Trophoblast cell (in vitro differentiated cells and primary cell): ENCODE results near the gene FANCC.

Source experiments
- DNase-seq, 2 donors: peaks; one replicate each; pipeline ENCODE4 v3.0.0-alpha.2; 2016
- H2AFZ ChIP-seq: 2 replicates; pipeline ENCODE4 v1.6.1; 2013; ENCODE audit warnings: low read length, moderate library complexity, mild to moderate bottlenecking; ENCODE audit not compliant: insufficient read depth, poor library complexity
- H2AK5ac ChIP-seq: 2 replicates; pipeline ENCODE4 v1.6.1; 2013; ENCODE audit warnings: mild to moderate bottlenecking, low read length
- H2BK120ac ChIP-seq: 2 replicates; pipeline ENCODE4 v1.6.1; 2013; ENCODE audit warnings: low read length, mild to moderate bottlenecking, moderate library complexity; ENCODE audit not compliant: insufficient read depth, poor library complexity
- H2BK12ac ChIP-seq: 2 replicates; pipeline ENCODE4 v1.6.1; 2013; ENCODE audit warnings: mild to moderate bottlenecking, low read length, moderate library complexity
- H2BK5ac ChIP-seq: 2 replicates; pipeline ENCODE4 v1.6.1; 2013; ENCODE audit warnings: low read length, low read depth, moderate library complexity, mild to moderate bottlenecking; ENCODE audit not compliant: poor library complexity
- H3K14ac ChIP-seq: 2 replicates; pipeline ENCODE4 v1.6.1; 2013; ENCODE audit warnings: mild to moderate bottlenecking, low read length
- H3K18ac ChIP-seq: 2 replicates; pipeline ENCODE4 v1.6.1; 2013; ENCODE audit warnings: mild to moderate bottlenecking, low read length
- H3K23ac ChIP-seq: 2 replicates; pipeline ENCODE4 v1.6.1; 2013; ENCODE audit warnings: low read length
- H3K27ac ChIP-seq: 2 replicates; pipeline ENCODE4 v1.5.1; 2013; ENCODE audit warnings: low read depth, mild to moderate bottlenecking, inconsistent platforms, low read length, moderate library complexity
- H3K27me3 ChIP-seq: 2 replicates; pipeline ENCODE4 v1.6.1; 2013; ENCODE audit warnings: inconsistent platforms, mild to moderate bottlenecking, low read length, moderate library complexity; ENCODE audit not compliant: insufficient read depth
- H3K36me3 ChIP-seq, 2 experiments: 1 replicate in 1 of 2; 2 replicates in 1 of 2; pipeline ENCODE4 v1.6.1; 2013; ENCODE audit warnings: low read length in 2 of 2, mild to moderate bottlenecking in 2 of 2, moderate library complexity in 1 of 2; ENCODE audit not compliant: insufficient read depth in 2 of 2, control insufficient read depth in 1 of 2
- H3K4ac ChIP-seq: 2 replicates; pipeline ENCODE4 v1.6.1; 2013; ENCODE audit warnings: low read depth, mild to moderate bottlenecking, low read length, moderate library complexity
- H3K4me1 ChIP-seq, 2 experiments: 1 replicate in 1 of 2; 2 replicates in 1 of 2; pipeline ENCODE4 v1.6.1; 2013; ENCODE audit warnings: low read length in 2 of 2, mild to moderate bottlenecking in 2 of 2, moderate library complexity in 1 of 2; ENCODE audit not compliant: insufficient read depth in 2 of 2, control insufficient read depth in 1 of 2
- H3K4me2 ChIP-seq: 2 replicates; pipeline ENCODE4 v1.6.1; 2013; ENCODE audit warnings: inconsistent platforms, mild to moderate bottlenecking, low read length, moderate library complexity
- H3K4me3 ChIP-seq: 2 replicates; pipeline ENCODE4 v1.5.1; 2013; ENCODE audit warnings: mild to moderate bottlenecking, low read depth, low read length, inconsistent platforms
- H3K79me1 ChIP-seq: one replicate; pipeline ENCODE4 v1.6.1; 2013; ENCODE audit warnings: low read length
- H3K79me2 ChIP-seq: 2 replicates; pipeline ENCODE4 v1.6.1; 2013; ENCODE audit warnings: low read length, mild to moderate bottlenecking; ENCODE audit not compliant: control insufficient read depth, insufficient read depth, poor library complexity
- H3K9ac ChIP-seq: 2 replicates; pipeline ENCODE4 v1.6.1; 2013; ENCODE audit warnings: mild to moderate bottlenecking, low read length
- H3K9me3 ChIP-seq: 2 replicates; pipeline ENCODE4 v1.6.1; 2013; ENCODE audit warnings: low read depth, mild to moderate bottlenecking, control low read depth, inconsistent platforms, low read length; ENCODE audit not compliant: insufficient read depth
- H4K12ac ChIP-seq: 2 replicates; pipeline ENCODE4 v1.6.1; 2013; ENCODE audit warnings: low read depth, mild to moderate bottlenecking, low read length, moderate library complexity
- H4K8ac ChIP-seq: 2 replicates; pipeline ENCODE4 v1.6.1; 2013; ENCODE audit warnings: low read depth, mild to moderate bottlenecking, low read length, moderate library complexity
- H4K91ac ChIP-seq: one replicate; pipeline ENCODE4 v1.6.1; 2013; ENCODE audit warnings: low read depth, mild to moderate bottlenecking, low read length, moderate library complexity
- WGBS: extraction: QIAGEN DNeasy Blood & Tissue Kit; methylation state at CpG from one replicate; pipeline ENCODE4 v1.1.7; 2013; ENCODE audit warnings: missing lambda C conversion rate; ENCODE audit not compliant: insufficient read length, insufficient coverage; ENCODE audit errors: extremely low coverage; 5-methylcytosine and 5-hydroxymethylcytosine counted together

The FANCC gene

DNA sequence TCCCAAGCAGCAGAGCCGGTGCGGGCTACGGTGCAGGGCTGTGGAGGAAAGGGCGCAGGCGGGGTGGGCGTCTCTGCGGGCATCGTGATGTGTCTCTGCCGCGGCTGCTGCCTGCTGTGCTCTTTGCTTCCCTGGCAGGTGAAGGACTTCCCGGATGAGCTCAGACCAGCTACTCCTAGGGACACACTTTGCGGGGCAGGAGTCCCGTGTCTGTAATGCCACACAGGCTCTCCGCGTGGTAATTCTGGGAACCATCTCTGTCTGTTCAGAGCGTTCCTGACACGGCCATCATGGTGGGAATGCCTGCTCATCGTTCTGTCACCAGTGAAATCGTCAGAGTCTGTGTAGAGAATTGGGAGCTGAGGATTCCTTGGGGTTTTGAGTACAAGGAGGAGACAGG is 235.5 kb downstream of the FANCC start:
- H3K23ac ChIP-seq: no peak overlapping the region
- no peak for DNase-seq
- no CpG with 5 or more reads among the region's 19 CpGs for WGBS

DNA sequence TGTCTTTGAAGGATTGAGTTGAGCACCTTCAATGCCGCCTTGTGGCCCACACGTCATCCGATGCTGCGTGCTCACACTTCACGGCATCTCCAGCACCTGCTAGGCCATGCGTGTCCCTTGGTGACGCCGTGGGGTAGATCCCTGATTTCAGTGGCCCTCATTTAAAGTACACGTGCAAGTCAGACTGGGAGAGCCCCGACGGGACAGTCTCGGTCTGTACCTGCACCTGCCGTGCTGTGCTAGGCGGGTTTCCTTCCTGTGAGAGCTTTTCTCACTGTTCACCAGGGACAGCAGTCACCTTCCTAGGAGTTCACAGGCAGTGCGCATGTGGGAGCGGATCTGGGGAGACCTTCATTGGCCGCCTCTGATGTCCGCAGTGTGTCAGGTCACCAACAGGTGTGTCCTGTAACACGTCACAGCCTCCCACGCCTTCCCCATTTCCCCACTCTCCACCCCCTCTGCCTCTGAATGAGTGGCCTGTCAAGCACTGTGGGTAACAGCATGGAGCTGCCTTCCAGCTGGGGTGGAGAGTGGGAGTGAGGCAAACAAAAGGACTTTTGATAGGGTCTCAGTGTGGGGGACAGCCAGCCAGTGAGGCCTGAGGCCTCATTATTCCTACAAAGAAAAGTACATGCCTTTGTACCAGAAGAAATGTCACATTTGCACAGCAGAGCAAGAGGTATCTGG is 236.4 kb downstream of the FANCC start:
- Histone ChIP-seq H3K9ac (no peak overlapping the region), H3K23ac (no peak overlapping the region), H4K91ac (no peak overlapping the region), H3K27me3 (no peaks in the 10 kb centered on the region), H3K36me3 (peaks cover 46 to 54% of the 10 kb centered on the region in 2 experiments), H3K4me1 (peaks cover 7 to 16% of the 10 kb centered on the region in 2 experiments), H3K9me3 (peaks cover 7% of the 10 kb centered on the region), H3K4ac (no peak overlapping the region), H4K12ac (no peak overlapping the region), H3K27ac (no peak overlapping the region), H2BK12ac (no peak overlapping the region), H2BK5ac (no peak overlapping the region), H2BK120ac (no peak overlapping the region), H2AFZ (no peak overlapping the region), H3K79me1 (peaks cover 4% of the 10 kb centered on the region), H3K4me3 (no peak overlapping the region), H3K79me2 (peaks cover 3% of the 10 kb centered on the region), H3K18ac (no peak overlapping the region), H3K4me2 (no peak overlapping the region), H2AK5ac (no peak overlapping the region), H3K14ac (no peak overlapping the region), H4K8ac (no peak overlapping the region)
- no CpG with 5 or more reads among the region's 20 CpGs for WGBS
- DNase-seq: no peak

More for the DNA sequence above, 235.5 kb downstream of the FANCC start:
- H3K79me2 ChIP-seq: peaks cover 1% of the 10 kb centered on the region
- H2AK5ac ChIP-seq: no peak overlapping the region
- H3K9me3 ChIP-seq: peaks cover 7% of the 10 kb centered on the region
- H4K8ac ChIP-seq: no peak overlapping the region
- no peak overlapping the region for H3K4ac ChIP-seq
- H3K27ac ChIP-seq: no peak overlapping the region
- H3K36me3 ChIP-seq: peaks cover 52 to 58% of the 10 kb centered on the region in 2 experiments
- H3K27me3 ChIP-seq: no peaks in the 10 kb centered on the region
- peaks cover 6% of the 10 kb centered on the region for H3K79me1 ChIP-seq
- no peak overlapping the region for H3K14ac ChIP-seq
- H2BK12ac ChIP-seq: no peak overlapping the region
- peaks cover 9 to 16% of the 10 kb centered on the region in 2 experiments for H3K4me1 ChIP-seq
- H3K18ac ChIP-seq: no peak overlapping the region
- no peak overlapping the region for H4K91ac ChIP-seq
- H2AFZ ChIP-seq: no peak overlapping the region
- no peak overlapping the region for H2BK120ac ChIP-seq
- H3K4me2 ChIP-seq: no peak overlapping the region
- H2BK5ac ChIP-seq: no peak overlapping the region
- no peak overlapping the region for H3K9ac ChIP-seq
- no peak overlapping the region for H4K12ac ChIP-seq
- no peak overlapping the region for H3K4me3 ChIP-seq

DNA sequence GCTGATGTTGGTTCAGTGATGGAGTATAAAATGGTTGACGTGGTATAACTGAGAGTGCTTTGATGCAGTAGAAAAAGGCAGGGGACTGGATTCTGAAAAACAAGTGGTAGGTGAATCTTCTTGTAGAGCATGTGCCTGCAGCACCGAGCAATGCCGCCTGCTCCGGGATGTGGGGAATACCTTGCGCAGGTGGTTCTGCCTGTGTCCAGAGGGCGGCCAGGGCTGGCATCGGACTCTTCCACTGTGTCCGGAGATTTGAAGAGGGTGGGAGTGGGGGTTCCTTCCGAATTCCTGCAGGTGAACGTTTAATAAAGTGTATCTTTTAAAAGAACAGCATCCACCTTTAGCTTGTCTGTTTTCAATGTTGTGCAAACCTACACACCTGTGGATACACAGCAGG is 238.0 kb downstream of the FANCC start:
- Histone ChIP-seq H2AK5ac (no peak overlapping the region), H3K79me2 (peaks cover 3% of the 10 kb centered on the region), H3K4me1 (peaks cover 6 to 14% of the 10 kb centered on the region in 2 experiments), H4K8ac (no peak overlapping the region), H2BK120ac (no peak overlapping the region), H3K4me3 (no peak overlapping the region), H3K9me3 (peaks cover 7% of the 10 kb centered on the region), H2BK5ac (no peak overlapping the region), H3K27ac (no peak overlapping the region), H3K4me2 (no peak overlapping the region), H3K23ac (no peak overlapping the region), H3K79me1 (peaks cover 2% of the 10 kb centered on the region), H3K36me3 (peaks cover 41 to 46% of the 10 kb centered on the region in 2 experiments), H3K9ac (no peak overlapping the region), H4K12ac (no peak overlapping the region), H4K91ac (no peak overlapping the region), H2BK12ac (no peak overlapping the region), H3K14ac (no peak overlapping the region), H2AFZ (no peak overlapping the region), H3K18ac (no peak overlapping the region), H3K4ac (no peak overlapping the region), H3K27me3 (no peaks in the 10 kb centered on the region)
- no peak for DNase-seq
- no CpG with 5 or more reads among the region's 10 CpGs for WGBS

DNA sequence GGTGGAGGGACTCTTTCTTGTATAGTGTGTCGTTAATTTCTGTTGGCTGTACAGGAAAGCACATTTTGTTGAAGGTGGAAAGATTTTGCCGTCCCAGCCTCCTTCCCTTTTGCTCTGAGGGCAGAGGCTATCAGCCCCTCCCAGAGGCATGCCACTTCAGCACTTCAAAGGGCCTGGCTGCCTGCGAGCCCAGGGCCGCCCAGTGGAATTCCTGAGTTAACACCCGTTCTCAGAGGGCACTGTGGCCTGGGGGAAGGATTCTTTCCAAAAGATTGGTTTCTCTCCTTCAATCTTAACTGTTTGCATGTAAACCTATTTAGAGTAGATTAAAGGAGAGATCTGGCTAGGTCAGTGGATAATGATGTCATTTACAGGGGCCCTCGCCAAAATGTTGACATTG is 238.6 kb downstream of the FANCC start:
- no peak overlapping the region for H2AK5ac ChIP-seq
- no peak overlapping the region for H3K4ac ChIP-seq
- no peaks in the 10 kb centered on the region for H3K27me3 ChIP-seq
- H2BK12ac ChIP-seq: no peak overlapping the region
- peaks cover 7% of the 10 kb centered on the region for H3K9me3 ChIP-seq
- H3K4me3 ChIP-seq: no peak overlapping the region
- H4K12ac ChIP-seq: no peak overlapping the region
- H2AFZ ChIP-seq: no peak overlapping the region
- H4K91ac ChIP-seq: no peak overlapping the region
- no peak overlapping the region for H3K4me2 ChIP-seq
- no peak overlapping the region for H3K14ac ChIP-seq
- H3K18ac ChIP-seq: peak overlapping the region; percentile 34
- no peak overlapping the region for H2BK5ac ChIP-seq
- peaks cover 3% of the 10 kb centered on the region for H3K79me2 ChIP-seq
- peak in 1 of 2 donors; percentile 32 for DNase-seq
- H3K27ac ChIP-seq: no peak overlapping the region
- H3K4me1 ChIP-seq: peaks cover 6 to 14% of the 10 kb centered on the region in 2 experiments
- no peak overlapping the region for H2BK120ac ChIP-seq
- no CpG with 5 or more reads among the region's 6 CpGs for WGBS
- no peak overlapping the region for H3K9ac ChIP-seq
- H4K8ac ChIP-seq: no peak overlapping the region
- H3K23ac ChIP-seq: no peak overlapping the region
- H3K36me3 ChIP-seq: peaks cover 40 to 48% of the 10 kb centered on the region in 2 experiments
- H3K79me1 ChIP-seq: peaks cover 2% of the 10 kb centered on the region
